Measurements from ENCODE around the gene CRCP.
"Not testable (repeated sequence)": the region's sequence is repeated elsewhere in the genome, so short reads cannot be mapped to it uniquely, and the experiment has no call there.

CRCP gene

GRCh38 chr7:66173856-66174255 lies 59.2 kb downstream of the CRCP start:
- TF ChIP-seq CTCF (IDR thresholded peaks at IDR 0.05; ENCODE audit: poor library complexity, severe bottlenecking): no peak
- DNase-seq (ENCODE audit: low spot score) (no peak), ATAC-seq (ENCODE audit: low read depth) (no peak)
- Histone ChIP-seq H3K4me1 (ENCODE audit: insufficient read depth, poor library complexity, severe bottlenecking) (no peaks in the 10 kb centered on the region), H3K4me3 (ENCODE audit: severe bottlenecking) (no peak overlapping the region), H3K27me3 (ENCODE audit: insufficient read depth, poor library complexity, severe bottlenecking) (no peaks in the 10 kb centered on the region), H3K9me3 (ENCODE audit: severe bottlenecking) (no peaks in the 10 kb centered on the region), H3K27ac (ENCODE audit: poor library complexity, severe bottlenecking) (no peak overlapping the region), H3K36me3 (ENCODE audit: low read depth) (no peaks in the 10 kb centered on the region)

GRCh38 chr7:66175006-66175405 lies 60.4 kb downstream of the CRCP start:
- H3K4me1 ChIP-seq (ENCODE audit: insufficient read depth, poor library complexity, severe bottlenecking); ATAC-seq (ENCODE audit: low read depth); H3K4me3 ChIP-seq (ENCODE audit: severe bottlenecking); H3K36me3 ChIP-seq (ENCODE audit: low read depth); H3K9me3 ChIP-seq (ENCODE audit: severe bottlenecking); H3K27ac ChIP-seq (ENCODE audit: poor library complexity, severe bottlenecking); DNase-seq (ENCODE audit: low spot score); H3K27me3 ChIP-seq (ENCODE audit: insufficient read depth, poor library complexity, severe bottlenecking): not testable (repeated sequence)

GRCh38 chr7:66176914-66177313 lies 62.3 kb downstream of the CRCP start:
- TF ChIP-seq CTCF (IDR thresholded peaks at IDR 0.05; ENCODE audit: poor library complexity, severe bottlenecking): no peak
- Histone ChIP-seq H3K4me3 (ENCODE audit: severe bottlenecking) (no peak overlapping the region), H3K36me3 (ENCODE audit: low read depth) (no peaks in the 10 kb centered on the region), H3K9me3 (ENCODE audit: severe bottlenecking) (no peaks in the 10 kb centered on the region), H3K27me3 (ENCODE audit: insufficient read depth, poor library complexity, severe bottlenecking) (no peaks in the 10 kb centered on the region), H3K4me1 (ENCODE audit: insufficient read depth, poor library complexity, severe bottlenecking) (no peaks in the 10 kb centered on the region), H3K27ac (ENCODE audit: poor library complexity, severe bottlenecking) (no peak overlapping the region)
- ATAC-seq (ENCODE audit: low read depth) (no peak), DNase-seq (ENCODE audit: low spot score) (no peak)

GRCh38 chr7:66178258-66178657 lies 63.6 kb downstream of the CRCP start:
- H3K4me1 ChIP-seq (ENCODE audit: insufficient read depth, poor library complexity, severe bottlenecking): no peaks in the 10 kb centered on the region
- no peak for TF ChIP-seq CTCF (IDR thresholded peaks at IDR 0.05; ENCODE audit: poor library complexity, severe bottlenecking)
- no peak for DNase-seq (ENCODE audit: low spot score)
- H3K9me3 ChIP-seq (ENCODE audit: severe bottlenecking): no peaks in the 10 kb centered on the region
- no peak overlapping the region for H3K27ac ChIP-seq (ENCODE audit: poor library complexity, severe bottlenecking)
- ATAC-seq (ENCODE audit: low read depth): no peak
- no peaks in the 10 kb centered on the region for H3K36me3 ChIP-seq (ENCODE audit: low read depth)
- H3K4me3 ChIP-seq (ENCODE audit: severe bottlenecking): no peak overlapping the region
- no peaks in the 10 kb centered on the region for H3K27me3 ChIP-seq (ENCODE audit: insufficient read depth, poor library complexity, severe bottlenecking)

- no peaks in the 10 kb centered on the region for H3K4me1 ChIP-seq (ENCODE audit: insufficient read depth, poor library complexity, severe bottlenecking)
- no peaks in the 10 kb centered on the region for H3K9me3 ChIP-seq (ENCODE audit: severe bottlenecking)
- DNase-seq (ENCODE audit: low spot score): no peak
- H3K27ac ChIP-seq (ENCODE audit: poor library complexity, severe bottlenecking): no peak overlapping the region
- no peak for ATAC-seq (ENCODE audit: low read depth)
- TF ChIP-seq CTCF (IDR thresholded peaks at IDR 0.05; ENCODE audit: poor library complexity, severe bottlenecking): no peak
- H3K27me3 ChIP-seq (ENCODE audit: insufficient read depth, poor library complexity, severe bottlenecking): no peaks in the 10 kb centered on the region
- H3K36me3 ChIP-seq (ENCODE audit: low read depth): no peaks in the 10 kb centered on the region
- no peak overlapping the region for H3K4me3 ChIP-seq (ENCODE audit: severe bottlenecking)
Measured at GRCh38 chr7:66181329-66181728, 66.7 kb downstream of the CRCP start.
